Measurements from ENCODE around the gene ZBTB7C.

The ZBTB7C gene

GRCh38 chr18:48091869-48092497 is 317.2 kb downstream of the ZBTB7C start:
- H3K9me3 ChIP-seq (ENCODE audit: insufficient read depth, low read length) = no peaks in the 10 kb centered on the region
- no peaks in the 10 kb centered on the region for H4K20me1 ChIP-seq (ENCODE audit: low read depth, low read length)
- H3K27ac ChIP-seq (ENCODE audit: low read depth, low read length) = no peak overlapping the region
- H3K4me2 ChIP-seq (ENCODE audit: low read depth, low read length, poor library complexity, severe bottlenecking) = no peak overlapping the region
- no peak overlapping the region for H3K9ac ChIP-seq (ENCODE audit: low read length)
- no peak overlapping the region for H2AFZ ChIP-seq (ENCODE audit: low read depth, low read length, severe bottlenecking)
- H3K4me3 ChIP-seq (ENCODE audit: insufficient read depth, low read length, poor library complexity, severe bottlenecking) = no peak overlapping the region
- no peaks in the 10 kb centered on the region for H3K27me3 ChIP-seq (ENCODE audit: low read length)
- H3F3A ChIP-seq (ENCODE audit: insufficient read depth) = no peaks in the 10 kb centered on the region
- H3K79me2 ChIP-seq (ENCODE audit: insufficient read depth, low read length) = no peaks in the 10 kb centered on the region
- TF ChIP-seq CTCF (IDR thresholded peaks at IDR 0.05; ENCODE audit: insufficient read depth, low read length, poor library complexity, severe bottlenecking) = no peak
- no peak for TF ChIP-seq EZH2phosphoT487 (conservative IDR thresholded peaks at IDR 0.05; ENCODE audit: low read length)
- no peaks in the 10 kb centered on the region for H3K36me3 ChIP-seq (ENCODE audit: low read length)
- H3K9me2 ChIP-seq (replicated peaks; ENCODE audit: insufficient read depth, low read length) = no peaks in the 10 kb centered on the region

GRCh38 chr18:48090702-48091101 is 318.5 kb downstream of the ZBTB7C start:
- Histone ChIP-seq H3K27ac (ENCODE audit: low read depth, low read length) (no peak overlapping the region), H3K4me2 (ENCODE audit: low read depth, low read length, poor library complexity, severe bottlenecking) (no peak overlapping the region), H3K79me2 (ENCODE audit: insufficient read depth, low read length) (no peaks in the 10 kb centered on the region), H3K9me3 (ENCODE audit: insufficient read depth, low read length) (no peaks in the 10 kb centered on the region), H3K4me3 (ENCODE audit: insufficient read depth, low read length, poor library complexity, severe bottlenecking) (no peak overlapping the region), H4K20me1 (ENCODE audit: low read depth, low read length) (no peaks in the 10 kb centered on the region), H3K27me3 (ENCODE audit: low read length) (no peaks in the 10 kb centered on the region), H2AFZ (ENCODE audit: low read depth, low read length, severe bottlenecking) (no peak overlapping the region), H3K36me3 (ENCODE audit: low read length) (no peaks in the 10 kb centered on the region), H3K9ac (ENCODE audit: low read length) (no peak overlapping the region), H3F3A (ENCODE audit: insufficient read depth) (no peaks in the 10 kb centered on the region), H3K9me2 (replicated peaks; ENCODE audit: insufficient read depth, low read length) (no peaks in the 10 kb centered on the region)
- TF ChIP-seq EZH2phosphoT487 (conservative IDR thresholded peaks at IDR 0.05; ENCODE audit: low read length) (no peak), CTCF (IDR thresholded peaks at IDR 0.05; ENCODE audit: insufficient read depth, low read length, poor library complexity, severe bottlenecking) (no peak)

GRCh38 chr18:48090021-48090420 is 319.2 kb downstream of the ZBTB7C start:
- no peak overlapping the region for H2AFZ ChIP-seq (ENCODE audit: low read depth, low read length, severe bottlenecking)
- TF ChIP-seq CTCF (IDR thresholded peaks at IDR 0.05; ENCODE audit: insufficient read depth, low read length, poor library complexity, severe bottlenecking) (no peak), EZH2phosphoT487 (conservative IDR thresholded peaks at IDR 0.05; ENCODE audit: low read length) (no peak)
- H3K79me2 ChIP-seq (ENCODE audit: insufficient read depth, low read length) = no peaks in the 10 kb centered on the region
- H3K4me2 ChIP-seq (ENCODE audit: low read depth, low read length, poor library complexity, severe bottlenecking) = no peak overlapping the region
- H3K9ac ChIP-seq (ENCODE audit: low read length) = no peak overlapping the region
- H3K36me3 ChIP-seq (ENCODE audit: low read length) = no peaks in the 10 kb centered on the region
- H3K27me3 ChIP-seq (ENCODE audit: low read length) = no peaks in the 10 kb centered on the region
- H3K9me3 ChIP-seq (ENCODE audit: insufficient read depth, low read length) = no peaks in the 10 kb centered on the region
- no peaks in the 10 kb centered on the region for H3F3A ChIP-seq (ENCODE audit: insufficient read depth)
- H3K4me3 ChIP-seq (ENCODE audit: insufficient read depth, low read length, poor library complexity, severe bottlenecking) = no peak overlapping the region
- no peaks in the 10 kb centered on the region for H4K20me1 ChIP-seq (ENCODE audit: low read depth, low read length)
- H3K9me2 ChIP-seq (replicated peaks; ENCODE audit: insufficient read depth, low read length) = no peaks in the 10 kb centered on the region
- H3K27ac ChIP-seq (ENCODE audit: low read depth, low read length) = no peak overlapping the region

Measured in SU-DHL-6 (cell line).